ENCODE measurements around the gene RALB. TPM values are rescaled to one million over a fixed set of nuclear protein-coding genes. Genes with fewer than 3 reads are reported as not detected.

RALB gene
- total RNA-seq, 1 experiment from 2014 or later = 24.6 TPM

- H3K79me2 ChIP-seq (ENCODE audit: insufficient read depth, low read length) = no peaks in the 10 kb centered on the region
- no peak overlapping the region for H2BK5ac ChIP-seq (ENCODE audit: insufficient read length, low read length)
- no peak overlapping the region for H3K9ac ChIP-seq (ENCODE audit: extremely low read depth, insufficient read length, low read length)
- no peak overlapping the region for H3K18ac ChIP-seq (ENCODE audit: insufficient read length, low read depth, low read length)
- no peaks in the 10 kb centered on the region for H3K9me3 ChIP-seq (ENCODE audit: control insufficient read depth, low read depth, low read length)
- DNase-seq = no peak
- no peak overlapping the region for H3K27ac ChIP-seq (ENCODE audit: insufficient read length, low read depth, low read length)
- no peak overlapping the region for H2BK12ac ChIP-seq (ENCODE audit: insufficient read length, low read depth, low read length)
- no peak overlapping the region for H4K5ac ChIP-seq (ENCODE audit: insufficient read length, low read depth, low read length)
- Mint-ChIP-seq H3K9me3 (no peaks in the 10 kb centered on the region; a peak in 2 of 5 replicates), H3K27ac (peak overlapping the region in 1 of 3 experiments; percentile 14; a peak in 1 of 7 replicates), H3K4me1 (peaks cover 46 to 51% of the 10 kb centered on the region in 2 experiments), H3K27me3 (ENCODE audit: low read depth) (no peaks in the 10 kb centered on the region), H3K36me3 (ENCODE audit: insufficient read depth in 1 of 3, low read depth in 3 of 3) (peaks cover 6 to 10% (median 8%) of the 10 kb centered on the region in 3 experiments), H3K4me3 (no peak overlapping the region)
- no peak overlapping the region for H3K14ac ChIP-seq (ENCODE audit: insufficient read depth, low read length)
- H3K4ac ChIP-seq (ENCODE audit: low read depth, low read length) = no peak overlapping the region
- WGBS (ENCODE audit: extremely low coverage, insufficient read length, low lambda C conversion rate) = no CpG with 5 or more reads among the region's 6 CpGs
- TF ChIP-seq CTCF (conservative IDR thresholded peaks at IDR 0.05) = no peak
- no peak overlapping the region for H2AK5ac ChIP-seq (ENCODE audit: insufficient read length, low read length)
- no peak overlapping the region for H3K23ac ChIP-seq (ENCODE audit: insufficient read length, low read depth, low read length)
- H2BK20ac ChIP-seq (ENCODE audit: low read depth, low read length, poor library complexity, severe bottlenecking) = no peak overlapping the region
- H2AFZ ChIP-seq (ENCODE audit: low read length) = no peak overlapping the region
- no peaks in the 10 kb centered on the region for H3K23me2 ChIP-seq (ENCODE audit: insufficient read length, low read depth, low read length, poor library complexity, severe bottlenecking)
- H4K20me1 ChIP-seq (ENCODE audit: control insufficient read depth, insufficient read depth, insufficient read length) = no peaks in the 10 kb centered on the region
- no peak overlapping the region for H3T11ph ChIP-seq (ENCODE audit: low read length)
- H4K8ac ChIP-seq (replicated peaks; ENCODE audit: insufficient read length, low read depth, low read length) = no peak overlapping the region
- H3K27me3 ChIP-seq (ENCODE audit: insufficient read depth, low read length) = no peaks in the 10 kb centered on the region
- no peak overlapping the region for H3K56ac ChIP-seq (ENCODE audit: insufficient read length, low read depth, low read length)
- no peak overlapping the region for H2BK15ac ChIP-seq (ENCODE audit: low read depth, low read length)
- 0 out of 2 replicates have a peak, but pooled peaks cover 5% of the 10 kb centered on the region for H3K4me1 ChIP-seq (ENCODE audit: insufficient read depth, low read length)
- no peak overlapping the region for H2BK120ac ChIP-seq (ENCODE audit: low read depth, low read length, poor library complexity, severe bottlenecking)
- no peaks in the 10 kb centered on the region for H3K79me1 ChIP-seq (ENCODE audit: insufficient read depth, low read depth, low read length, poor library complexity, severe bottlenecking)
- no peak overlapping the region for H3K4me2 ChIP-seq (ENCODE audit: insufficient read depth, insufficient read length, low read length)
- H4K91ac ChIP-seq (ENCODE audit: insufficient read length, low read depth, low read length) = no peak overlapping the region
These were observed 32.4 kb downstream of the RALB start for GRCh38 chr2:120285056-120285455.

All from H9 (cell line).